HG02798 (cell line): ENCODE data around the gene BRAT1.

ENCODE experiments used
- ATAC-seq: cut with Tn5 transposase; IDR thresholded peaks from one replicate; pipeline ENCODE4 v1.9.1; 2021; ENCODE audit warnings: mild to moderate bottlenecking; ENCODE audit not compliant: unreplicated experiment, poor library complexity

BRAT1 gene

GRCh38 chr7:2586326-2587020 lies 31.1 kb upstream of the BRAT1 start:
- no peak for ATAC-seq

GRCh38 chr7:2585446-2585845 lies 30.1 kb upstream of the BRAT1 start:
- ATAC-seq = no peak

GRCh38 chr7:2583798-2584580 lies 28.7 kb upstream of the BRAT1 start:
- no peak for ATAC-seq

GRCh38 chr7:2582006-2582735 lies 26.8 kb upstream of the BRAT1 start:
- no peak for ATAC-seq

- ATAC-seq = no peak
Observed at GRCh38 chr7:2580636-2581035, 25.3 kb upstream of the BRAT1 start.

- ATAC-seq = no peak
Observed at GRCh38 chr7:2577914-2578680, 22.8 kb upstream of the BRAT1 start.

- no peak for ATAC-seq
Observed at GRCh38 chr7:2576742-2577491, 21.6 kb upstream of the BRAT1 start.

- no peak for ATAC-seq
Observed at GRCh38 chr7:2575733-2576340, 20.5 kb upstream of the BRAT1 start.

- ATAC-seq = no peak
Observed at GRCh38 chr7:2575046-2575732, 19.9 kb upstream of the BRAT1 start.

GRCh38 chr7:2573761-2574160 lies 18.4 kb upstream of the BRAT1 start:
- no peak for ATAC-seq

- ATAC-seq = no peak
Observed at GRCh38 chr7:2572101-2572842, 16.9 kb upstream of the BRAT1 start.

GRCh38 chr7:2571409-2571808 lies 16.1 kb upstream of the BRAT1 start:
- ATAC-seq = no peak

- ATAC-seq = no peak
Observed at GRCh38 chr7:2570021-2570420, 14.7 kb upstream of the BRAT1 start.

GRCh38 chr7:2569421-2569820 lies 14.1 kb upstream of the BRAT1 start:
- no peak for ATAC-seq

GRCh38 chr7:2568521-2569223 lies 13.3 kb upstream of the BRAT1 start:
- ATAC-seq = no peak

- no peak for ATAC-seq
Observed at GRCh38 chr7:2567679-2568278, 12.5 kb upstream of the BRAT1 start.
